ENCODE measurements around the gene RBPJL. TPM values are rescaled to one million over a fixed set of nuclear protein-coding genes. Genes with fewer than 3 reads are reported as not detected.

RBPJL gene
- total and polyA plus RNA-seq, 2 of the 8 experiments (the other 6 are each of a cell fraction or from before 2014, with no cell fraction given) = 0.67 to 1.3 TPM

DNA sequence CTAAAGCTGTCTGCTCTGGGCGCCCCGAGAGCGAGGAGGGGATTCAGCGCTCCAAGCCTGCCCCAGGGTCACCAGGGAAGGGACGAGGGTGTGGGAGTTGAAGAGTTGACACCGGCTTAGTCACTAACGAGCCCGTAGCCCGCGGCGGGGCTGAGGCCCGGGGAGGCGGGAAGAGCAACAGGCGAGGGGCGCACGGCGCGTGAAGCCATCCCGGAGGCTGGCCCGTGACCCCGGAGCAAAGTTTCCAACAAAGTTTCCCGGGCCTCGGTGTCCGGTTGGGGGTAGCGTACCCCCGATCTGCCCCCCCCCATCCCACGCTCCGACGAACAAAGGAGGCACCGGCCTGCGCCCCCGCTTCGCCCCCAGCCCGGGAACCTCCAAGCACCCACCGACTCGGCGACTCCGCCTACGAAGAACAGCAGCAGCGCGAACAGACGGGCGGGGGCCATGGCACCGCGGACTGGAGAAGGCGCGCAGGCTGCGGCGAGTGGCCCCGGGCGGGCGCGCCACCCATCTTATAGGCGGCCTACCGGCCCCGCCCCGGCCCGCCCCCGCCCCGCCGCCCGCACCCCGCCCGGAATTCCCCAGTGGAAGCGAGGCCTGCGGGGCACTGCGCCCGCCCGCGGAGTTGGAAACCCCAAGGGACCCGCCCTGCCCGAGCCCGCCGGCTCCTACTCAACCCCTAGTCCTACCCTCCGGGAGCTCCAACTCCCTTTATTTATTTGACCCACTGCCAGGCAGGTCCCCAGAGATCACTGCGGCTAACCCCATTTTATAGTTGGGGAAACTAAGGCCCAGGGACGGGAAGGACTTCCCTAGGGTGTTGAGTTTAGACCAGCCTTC is 41.5 kb downstream of the RBPJL start, which contains the start of gene SDC4 (continued):
- TF ChIP-seq SIX5 (IDR thresholded peaks at IDR 0.05; ENCODE audit: low read depth, low read length) = no peak
- TF ChIP-seq HDAC2 (IDR thresholded peaks at IDR 0.05; ENCODE audit: borderline replicate concordance in 1 of 2, low read depth in 2 of 2, low read length in 2 of 2) = peak in 1 of 2 experiments; percentile 77; a peak in 2 of 4 replicates
- no peak for TF ChIP-seq JUND (IDR thresholded peaks at IDR 0.05; ENCODE audit: low read length)
- TF ChIP-seq NANOG (IDR thresholded peaks at IDR 0.05; ENCODE audit: insufficient read depth, low read depth, low read length, poor library complexity, severe bottlenecking) = no peak
- peak; percentile 98 for TF ChIP-seq POLR2AphosphoS5 (IDR thresholded peaks at IDR 0.05; ENCODE audit: low read depth, low read length)
- peak; percentile 91 for TF ChIP-seq TBP (IDR thresholded peaks at IDR 0.05; ENCODE audit: low read depth, low read length)
- no peak for TF ChIP-seq FOSL1 (IDR thresholded peaks at IDR 0.05; ENCODE audit: insufficient read depth, low read depth, low read length)
- no peak for TF ChIP-seq SP1 (IDR thresholded peaks at IDR 0.05; ENCODE audit: low read depth, low read length)
- TF ChIP-seq, protein P1, sequence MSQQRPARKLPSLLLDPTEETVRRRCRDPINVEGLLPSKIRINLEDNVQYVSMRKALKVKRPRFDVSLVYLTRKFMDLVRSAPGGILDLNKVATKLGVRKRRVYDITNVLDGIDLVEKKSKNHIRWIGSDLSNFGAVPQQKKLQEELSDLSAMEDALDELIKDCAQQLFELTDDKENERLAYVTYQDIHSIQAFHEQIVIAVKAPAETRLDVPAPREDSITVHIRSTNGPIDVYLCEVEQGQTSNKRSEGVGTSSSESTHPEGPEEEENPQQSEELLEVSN (IDR thresholded peaks at IDR 0.05) = 0 out of 2 replicates have a peak, but pooled peaks have one; percentile 30
- TF ChIP-seq SIN3A (conservative IDR thresholded peaks at IDR 0.05 in 1 of 2, IDR thresholded peaks at IDR 0.05 in 1 of 2; ENCODE audit: low read depth in 1 of 2, low read length in 2 of 2) = 0 out of 4 replicates have a peak, but pooled peaks of 1 of the 2 experiments have one; percentile 26
- TF ChIP-seq, protein P2, sequence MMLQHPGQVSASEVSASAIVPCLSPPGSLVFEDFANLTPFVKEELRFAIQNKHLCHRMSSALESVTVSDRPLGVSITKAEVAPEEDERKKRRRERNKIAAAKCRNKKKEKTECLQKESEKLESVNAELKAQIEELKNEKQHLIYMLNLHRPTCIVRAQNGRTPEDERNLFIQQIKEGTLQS (IDR thresholded peaks at IDR 0.05; ENCODE audit: insufficient read depth, low read depth, low read length) = no peak
- no peak for TF ChIP-seq CBX5 (IDR thresholded peaks at IDR 0.05; ENCODE audit: low read depth, low read length)
- no peak for TF ChIP-seq MAFK (IDR thresholded peaks at IDR 0.05; ENCODE audit: low read depth, low read length)
- no peak for TF ChIP-seq CHD1 (IDR thresholded peaks at IDR 0.05; ENCODE audit: low read depth, low read length)
- TF ChIP-seq SIRT6 (IDR thresholded peaks at IDR 0.05; ENCODE audit: low read length) = no peak
- no peak for TF ChIP-seq GABPA (IDR thresholded peaks at IDR 0.05; ENCODE audit: borderline replicate concordance, insufficient read depth, low read length)
- peak; percentile 88 for TF ChIP-seq TAF7 (optimal IDR thresholded peaks at IDR 0.05; ENCODE audit: borderline replicate concordance, low read depth, low read length)
- TF ChIP-seq, protein P3, sequence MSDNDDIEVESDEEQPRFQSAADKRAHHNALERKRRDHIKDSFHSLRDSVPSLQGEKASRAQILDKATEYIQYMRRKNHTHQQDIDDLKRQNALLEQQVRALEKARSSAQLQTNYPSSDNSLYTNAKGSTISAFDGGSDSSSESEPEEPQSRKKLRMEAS (IDR thresholded peaks at IDR 0.05) = peak; percentile 21; the same call in 1 of the 2 replicates
- TF ChIP-seq, protein P4, sequence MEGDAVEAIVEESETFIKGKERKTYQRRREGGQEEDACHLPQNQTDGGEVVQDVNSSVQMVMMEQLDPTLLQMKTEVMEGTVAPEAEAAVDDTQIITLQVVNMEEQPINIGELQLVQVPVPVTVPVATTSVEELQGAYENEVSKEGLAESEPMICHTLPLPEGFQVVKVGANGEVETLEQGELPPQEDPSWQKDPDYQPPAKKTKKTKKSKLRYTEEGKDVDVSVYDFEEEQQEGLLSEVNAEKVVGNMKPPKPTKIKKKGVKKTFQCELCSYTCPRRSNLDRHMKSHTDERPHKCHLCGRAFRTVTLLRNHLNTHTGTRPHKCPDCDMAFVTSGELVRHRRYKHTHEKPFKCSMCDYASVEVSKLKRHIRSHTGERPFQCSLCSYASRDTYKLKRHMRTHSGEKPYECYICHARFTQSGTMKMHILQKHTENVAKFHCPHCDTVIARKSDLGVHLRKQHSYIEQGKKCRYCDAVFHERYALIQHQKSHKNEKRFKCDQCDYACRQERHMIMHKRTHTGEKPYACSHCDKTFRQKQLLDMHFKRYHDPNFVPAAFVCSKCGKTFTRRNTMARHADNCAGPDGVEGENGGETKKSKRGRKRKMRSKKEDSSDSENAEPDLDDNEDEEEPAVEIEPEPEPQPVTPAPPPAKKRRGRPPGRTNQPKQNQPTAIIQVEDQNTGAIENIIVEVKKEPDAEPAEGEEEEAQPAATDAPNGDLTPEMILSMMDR (IDR thresholded peaks at IDR 0.05; ENCODE audit: control extremely low read depth in 1 of 3, insufficient read depth in 1 of 3, low read depth in 1 of 3, low read length in 3 of 3) = no peak
